Neural cell (in vitro differentiated cells): ENCODE results near the gene SLC25A11. TPM values are rescaled to one million over a fixed set of nuclear protein-coding genes. Genes with fewer than 3 reads are reported as not detected.

Experiments
- H2AFZ ChIP-seq: fragments of 200-600, 300-800 bp; sonication (generic), shearing (Covaris generic); 2 replicates; pipeline ENCODE4 v1.6.0; 2014; ENCODE audit warnings: low read depth, mild to moderate bottlenecking, antibody characterized with exemption, low read length, moderate library complexity
- H3F3A ChIP-seq: fragments of 200-600 bp; shearing (Covaris generic); 2 replicates; pipeline ENCODE4 v1.6.1; 2016; ENCODE audit warnings: mild to moderate bottlenecking, moderate library complexity, mixed read lengths, antibody characterized with exemption, low read length; ENCODE audit not compliant: insufficient read depth, poor library complexity, severe bottlenecking
- H3K27ac ChIP-seq: fragments of 200-600, 300-800 bp; sonication (generic), shearing (Covaris generic); 2 replicates; pipeline ENCODE4 v1.5.1; 2014; ENCODE audit warnings: mild to moderate bottlenecking, low read length, moderate library complexity
- H3K27me3 ChIP-seq: fragments of 300-800, 200-600 bp; sonication (generic), shearing (Covaris generic); 2 replicates; pipeline ENCODE4 v1.6.0; 2014; ENCODE audit warnings: mild to moderate bottlenecking, low read depth, low read length, moderate library complexity; ENCODE audit not compliant: insufficient read depth
- H3K36me3 ChIP-seq: fragments of 300-800, 200-600 bp; sonication (generic), shearing (Covaris generic); 2 replicates; pipeline ENCODE4 v1.5.1; 2014; ENCODE audit warnings: mild to moderate bottlenecking, antibody characterized with exemption, low read length, moderate library complexity; ENCODE audit not compliant: insufficient read depth
- H3K4me2 ChIP-seq: fragments of 300-800, 200-600 bp; sonication (generic), shearing (Covaris generic); 2 replicates; pipeline ENCODE4 v1.6.0; 2014; ENCODE audit warnings: mild to moderate bottlenecking, low read length
- H3K4me3 ChIP-seq: fragments of 300-800, 200-600 bp; sonication (generic), shearing (Covaris generic); 2 replicates; pipeline ENCODE4 v1.5.1; 2014; ENCODE audit warnings: mild to moderate bottlenecking, low read length, moderate library complexity
- H3K79me2 ChIP-seq: fragments of 200-600 bp; shearing (Covaris generic); replicated peaks from 2 replicates; pipeline ENCODE4 v1.6.0; 2014; ENCODE audit warnings: mild to moderate bottlenecking, low read length, moderate library complexity; ENCODE audit not compliant: insufficient read depth
- H3K9ac ChIP-seq: fragments of 300-800, 200-600 bp; sonication (generic), shearing (Covaris generic); 2 replicates; pipeline ENCODE4 v1.6.1; 2016; ENCODE audit warnings: mild to moderate bottlenecking, low read length, mixed read lengths
- H3K9me2 ChIP-seq: fragments of 200-600 bp; shearing (Covaris generic); 2 replicates; pipeline ENCODE4 v1.6.1; 2016; ENCODE audit warnings: mild to moderate bottlenecking, low read length, mixed read lengths; ENCODE audit not compliant: insufficient read depth
- H3K9me3 ChIP-seq: fragments of 200-600, 300-800 bp; sonication (generic), shearing (Covaris generic); 2 replicates; pipeline ENCODE4 v1.6.1; 2016; ENCODE audit warnings: mild to moderate bottlenecking, mixed run types, low read length, moderate library complexity, mixed read lengths
- H4K20me1 ChIP-seq: fragments of 200-600 bp; shearing (Covaris generic); 2 replicates; pipeline ENCODE4 v1.6.1; 2016; ENCODE audit warnings: mild to moderate bottlenecking, mixed run types; ENCODE audit not compliant: insufficient read depth
- CTCF ChIP-seq: fragments of 450-650 bp; IDR thresholded peaks from 2 replicates; pipeline ENCODE4 v1.5.1; 2014; ENCODE audit warnings: antibody characterized with exemption, mild to moderate bottlenecking, moderate library complexity; ENCODE audit not compliant: poor library complexity, severe bottlenecking
- EP300 ChIP-seq: fragments of 450-650 bp; conservative IDR thresholded peaks from 2 replicates; pipeline ENCODE4 v1.6.1; 2014; ENCODE audit warnings: antibody characterized with exemption, mild to moderate bottlenecking, moderate library complexity; ENCODE audit not compliant: poor library complexity, severe bottlenecking
- EZH2 ChIP-seq: fragments of 200-600, 300-800 bp; shearing (Covaris generic), sonication (generic); IDR thresholded peaks from 2 replicates; pipeline ENCODE4 v1.6.1; 2014; ENCODE audit warnings: antibody characterized with exemption, low read length, borderline replicate concordance, mild to moderate bottlenecking; ENCODE audit not compliant: insufficient read depth, poor library complexity, severe bottlenecking
- MXI1 ChIP-seq: fragments of 450-650 bp; conservative IDR thresholded peaks from 2 replicates; pipeline ENCODE4 v1.6.1; 2014; ENCODE audit warnings: antibody characterized with exemption, mild to moderate bottlenecking; ENCODE audit not compliant: poor library complexity, severe bottlenecking
- POLR2AphosphoS5 ChIP-seq: IDR thresholded peaks from 2 replicates; pipeline ENCODE4 v1.6.1; 2012
- RAD21 ChIP-seq: fragments of 450-650 bp; conservative IDR thresholded peaks from 2 replicates; pipeline ENCODE4 v1.6.1; 2014; ENCODE audit warnings: antibody characterized with exemption, mild to moderate bottlenecking, moderate library complexity
- REST ChIP-seq: IDR thresholded peaks from 2 replicates; pipeline ENCODE4 v1.6.1; 2012; ENCODE audit warnings: borderline replicate concordance
- SMC3 ChIP-seq: fragments of 450-650 bp; conservative IDR thresholded peaks from 2 replicates; pipeline ENCODE4 v1.6.1; 2014; ENCODE audit warnings: antibody characterized with exemption, mild to moderate bottlenecking, moderate library complexity; ENCODE audit not compliant: poor library complexity
- TAF1 ChIP-seq: IDR thresholded peaks from 2 replicates; pipeline ENCODE4 v1.6.1; 2012; ENCODE audit warnings: low read depth
- polyA plus RNA-seq: library from polyadenylated mRNA; depleted of rRNA; stranded (reverse); fragments of >200 nt; gene quantifications from 2 replicates; pipeline ENCODE4 v1.2.3, GENCODE V29; 2014

Gene SLC25A11
- polyA plus RNA-seq, 1 donor from 2014 or later = 172 TPM

- Histone ChIP-seq H3F3A (no peaks in the 10 kb centered on the region), H3K4me3 (no peak overlapping the region), H2AFZ (no peak overlapping the region), H3K9me3 (no peaks in the 10 kb centered on the region), H3K27ac (no peak overlapping the region), H4K20me1 (no peaks in the 10 kb centered on the region), H3K27me3 (no peaks in the 10 kb centered on the region), H3K4me2 (no peak overlapping the region), H3K9ac (no peak overlapping the region), H3K9me2 (no peaks in the 10 kb centered on the region), H3K36me3 (no peaks in the 10 kb centered on the region), H3K79me2 (no peaks in the 10 kb centered on the region)
- TF ChIP-seq RAD21 (no peak), MXI1 (no peak), EZH2 (no peak), SMC3 (no peak), POLR2AphosphoS5 (no peak), EP300 (no peak), CTCF (no peak), TAF1 (no peak), REST (no peak)
Measured at GRCh38 chr17:4978726-4979125, 38.9 kb upstream of the SLC25A11 start.

- Histone ChIP-seq H3F3A (no peaks in the 10 kb centered on the region), H3K79me2 (no peaks in the 10 kb centered on the region), H2AFZ (no peak overlapping the region), H3K36me3 (no peaks in the 10 kb centered on the region), H3K4me3 (no peak overlapping the region), H3K4me2 (no peak overlapping the region), H3K27ac (no peak overlapping the region), H3K9ac (no peak overlapping the region), H3K9me2 (no peaks in the 10 kb centered on the region), H4K20me1 (no peaks in the 10 kb centered on the region), H3K27me3 (no peaks in the 10 kb centered on the region), H3K9me3 (no peaks in the 10 kb centered on the region)
- no peak for TF ChIP-seq POLR2AphosphoS5
- TF ChIP-seq MXI1 = no peak
- no peak for TF ChIP-seq CTCF
- no peak for TF ChIP-seq REST
- TF ChIP-seq EP300 = no peak
- no peak for TF ChIP-seq RAD21
- no peak for TF ChIP-seq EZH2
Measured at GRCh38 chr17:4974115-4974670, 34.3 kb upstream of the SLC25A11 start.
